Body of pancreas (tissue), 4 donors: ENCODE results near the gene CHRDL2.

Experiments
- POLR2A ChIP-seq, 3 donors: fragments of 450-650 bp; IDR thresholded peaks; one replicate each; pipeline ENCODE4 v1.6.1; 2016; ENCODE audit warnings: antibody characterized with exemption in 3 of 3, mild to moderate bottlenecking in 2 of 3
- TF ChIP-seq, protein P1 (sequence below), 7 experiments: fragments of 450-650 bp in 4 of 7; fragments of 200-600 bp in 3 of 7; sonication (generic) in 3 of 7; IDR thresholded peaks; one replicate each; pipeline ENCODE4 v1.5.1; 2016 to 2019; ENCODE audit warnings: antibody characterized with exemption in 7 of 7

DNA sequence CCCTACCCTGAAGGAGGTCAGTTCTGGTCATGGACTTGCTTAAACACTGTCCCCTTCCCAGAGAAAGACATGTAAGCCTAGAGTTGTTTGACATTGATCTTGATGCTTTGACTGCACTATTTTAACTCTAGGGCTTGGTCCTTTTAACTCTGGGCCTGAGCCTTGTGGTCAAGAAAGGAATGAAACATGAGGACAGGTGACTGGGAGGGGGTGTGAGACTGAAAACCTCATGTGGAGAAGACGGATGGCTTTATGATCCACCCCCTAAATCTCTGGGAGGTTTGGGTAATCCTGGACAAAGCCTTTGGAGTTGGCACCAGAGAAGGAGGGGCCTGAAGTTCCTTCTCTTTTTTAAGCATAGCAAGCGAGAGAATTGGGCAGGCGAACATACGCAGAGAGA lies 17.5 kb downstream of the CHRDL2 start:
- TF ChIP-seq, protein P1, sequence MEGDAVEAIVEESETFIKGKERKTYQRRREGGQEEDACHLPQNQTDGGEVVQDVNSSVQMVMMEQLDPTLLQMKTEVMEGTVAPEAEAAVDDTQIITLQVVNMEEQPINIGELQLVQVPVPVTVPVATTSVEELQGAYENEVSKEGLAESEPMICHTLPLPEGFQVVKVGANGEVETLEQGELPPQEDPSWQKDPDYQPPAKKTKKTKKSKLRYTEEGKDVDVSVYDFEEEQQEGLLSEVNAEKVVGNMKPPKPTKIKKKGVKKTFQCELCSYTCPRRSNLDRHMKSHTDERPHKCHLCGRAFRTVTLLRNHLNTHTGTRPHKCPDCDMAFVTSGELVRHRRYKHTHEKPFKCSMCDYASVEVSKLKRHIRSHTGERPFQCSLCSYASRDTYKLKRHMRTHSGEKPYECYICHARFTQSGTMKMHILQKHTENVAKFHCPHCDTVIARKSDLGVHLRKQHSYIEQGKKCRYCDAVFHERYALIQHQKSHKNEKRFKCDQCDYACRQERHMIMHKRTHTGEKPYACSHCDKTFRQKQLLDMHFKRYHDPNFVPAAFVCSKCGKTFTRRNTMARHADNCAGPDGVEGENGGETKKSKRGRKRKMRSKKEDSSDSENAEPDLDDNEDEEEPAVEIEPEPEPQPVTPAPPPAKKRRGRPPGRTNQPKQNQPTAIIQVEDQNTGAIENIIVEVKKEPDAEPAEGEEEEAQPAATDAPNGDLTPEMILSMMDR (IDR thresholded peaks at IDR 0.05) = no peak
- TF ChIP-seq POLR2A (IDR thresholded peaks at IDR 0.05) = no peak
